GM19463 (cell line): ENCODE results near the gene MRPL1.
"Not testable (repeated sequence)": the region's sequence is repeated elsewhere in the genome, so short reads cannot be mapped to it uniquely, and the experiment has no call there.

Source experiments
- ATAC-seq: cut with Tn5 transposase; IDR thresholded peaks from one replicate; pipeline ENCODE4 v1.9.1; 2021; ENCODE audit warnings: mild to moderate bottlenecking, moderate library complexity; ENCODE audit not compliant: unreplicated experiment

Gene MRPL1

DNA sequence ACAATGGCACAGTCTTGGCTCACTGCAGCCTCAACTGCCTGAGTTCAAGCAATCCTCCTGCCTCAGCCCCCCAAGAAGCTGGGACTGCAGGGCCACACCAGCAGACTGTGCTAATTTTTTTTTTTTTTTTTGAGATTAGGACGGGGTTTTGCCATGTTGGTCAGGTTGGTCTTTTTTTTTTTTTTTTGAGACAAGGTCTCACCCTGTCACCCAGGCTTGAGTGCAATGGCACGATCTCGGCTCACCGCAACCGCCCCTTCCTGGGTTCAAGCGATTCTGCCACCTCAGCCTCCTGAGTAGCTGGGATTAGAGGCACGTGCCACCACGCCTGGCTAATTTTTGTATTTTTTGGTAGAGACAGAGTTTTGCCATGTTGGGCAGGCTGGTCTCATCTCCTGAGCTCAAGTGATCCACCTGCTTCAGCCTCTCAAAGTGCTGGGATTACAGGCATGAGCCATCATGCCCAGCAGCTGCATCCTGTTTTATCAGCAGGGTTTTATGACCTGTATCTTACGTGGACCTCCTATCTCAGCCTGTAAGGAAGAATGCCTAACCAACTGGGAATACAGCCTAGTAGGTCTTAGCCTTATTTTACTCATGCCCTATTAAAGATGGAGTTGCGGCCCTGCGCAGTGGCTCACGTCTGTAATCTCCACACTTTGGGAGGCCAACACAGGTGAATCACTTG lies 13.2 kb upstream of the MRPL1 start:
- no peak for ATAC-seq

DNA sequence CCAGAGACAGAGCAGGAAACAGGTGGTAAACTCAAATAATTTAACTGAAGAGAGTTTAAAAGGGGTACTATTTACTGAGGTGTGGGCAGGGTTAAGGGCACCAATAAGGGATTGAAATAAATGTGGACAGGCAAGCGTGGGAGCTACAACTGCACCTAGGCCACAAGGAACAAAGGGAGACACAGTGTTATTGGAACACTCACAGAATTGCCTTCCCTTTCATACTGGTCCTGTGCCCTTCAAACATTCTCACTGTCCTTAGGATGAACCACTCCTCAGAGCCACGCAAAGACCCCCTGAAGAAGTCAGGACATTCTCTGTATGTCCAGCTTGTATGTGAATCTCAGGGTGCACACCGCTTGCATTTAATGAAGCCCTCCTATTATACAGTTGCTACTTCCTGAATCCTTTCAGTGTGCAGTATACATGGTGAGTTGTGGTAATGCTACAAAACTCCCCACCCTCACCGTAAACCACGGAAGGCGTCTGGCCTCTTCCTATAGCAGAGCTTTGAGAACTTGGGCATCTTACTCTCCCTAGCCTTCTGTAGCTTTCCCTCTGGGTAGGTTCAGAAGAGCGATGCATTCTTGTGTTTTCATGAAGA lies 9.6 kb upstream of the MRPL1 start:
- peak; percentile 91 for ATAC-seq

DNA sequence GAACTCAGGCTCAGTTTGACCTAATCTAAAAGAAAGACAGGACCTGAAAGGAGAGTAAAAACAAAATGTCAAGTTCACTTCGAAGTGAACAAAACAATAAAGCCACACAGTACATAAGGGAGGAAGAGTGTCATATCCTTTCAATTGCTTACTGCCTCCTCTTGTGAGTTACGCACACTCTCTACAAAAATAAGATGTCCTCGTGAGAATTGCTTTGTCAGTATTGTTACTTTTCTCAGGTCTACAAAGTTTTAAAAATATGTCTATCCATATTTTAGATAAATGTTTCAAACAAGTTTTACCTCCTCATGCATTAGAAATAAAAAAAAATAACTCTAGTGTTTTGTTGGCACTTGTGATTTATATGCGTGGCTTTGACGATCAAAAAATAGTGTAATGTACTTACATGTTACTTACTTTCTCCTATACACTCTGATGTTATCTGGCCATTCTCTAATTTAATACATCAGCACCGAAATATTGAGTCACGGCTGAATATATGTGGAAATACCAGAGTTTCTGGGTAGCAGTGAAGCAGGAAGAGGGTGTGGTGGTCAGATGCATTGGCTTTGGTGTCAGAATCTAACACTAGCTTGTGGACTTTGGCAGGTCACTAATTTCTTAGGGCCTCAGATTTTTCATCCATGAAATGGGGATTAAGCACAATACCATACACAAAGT lies 8.1 kb upstream of the MRPL1 start:
- ATAC-seq: no peak

DNA sequence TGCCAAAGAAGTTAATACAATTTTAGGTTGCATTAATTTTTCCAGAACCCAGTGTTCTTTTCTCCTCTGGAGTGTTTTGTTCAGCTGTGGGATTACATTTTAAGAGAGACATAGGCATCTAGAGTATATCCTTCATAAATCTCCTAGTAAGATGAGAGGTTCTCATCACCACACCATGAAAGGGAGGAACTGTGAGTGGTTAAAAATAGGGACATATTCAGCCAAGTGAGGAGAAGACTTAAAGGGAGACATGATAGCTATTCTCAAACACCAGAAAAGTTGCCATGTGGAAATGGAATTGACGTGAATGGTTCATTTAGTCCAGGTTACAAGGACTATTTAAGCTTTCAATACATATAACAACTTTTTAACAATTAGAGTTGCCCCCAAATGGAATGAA lies 6.5 kb upstream of the MRPL1 start:
- no peak for ATAC-seq

DNA sequence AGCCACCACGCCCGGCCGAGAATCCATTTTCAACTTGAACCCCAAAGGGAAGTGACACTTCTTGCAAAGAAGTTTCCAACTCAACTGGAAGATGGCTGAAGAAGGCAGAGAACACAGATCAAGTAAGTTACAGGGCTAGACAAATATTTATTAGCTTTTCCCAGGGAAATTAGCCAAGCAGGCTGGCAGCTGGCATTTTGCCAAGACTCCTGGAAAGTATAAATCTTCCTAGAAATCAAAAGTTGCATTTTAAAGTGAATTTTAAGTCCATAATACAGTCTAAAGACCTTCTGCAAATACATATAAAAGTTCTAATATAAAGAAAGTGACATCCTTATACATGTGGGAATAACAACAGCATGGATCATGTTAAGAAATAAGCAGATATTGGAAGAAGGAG lies 3.4 kb upstream of the MRPL1 start:
- no peak for ATAC-seq

DNA sequence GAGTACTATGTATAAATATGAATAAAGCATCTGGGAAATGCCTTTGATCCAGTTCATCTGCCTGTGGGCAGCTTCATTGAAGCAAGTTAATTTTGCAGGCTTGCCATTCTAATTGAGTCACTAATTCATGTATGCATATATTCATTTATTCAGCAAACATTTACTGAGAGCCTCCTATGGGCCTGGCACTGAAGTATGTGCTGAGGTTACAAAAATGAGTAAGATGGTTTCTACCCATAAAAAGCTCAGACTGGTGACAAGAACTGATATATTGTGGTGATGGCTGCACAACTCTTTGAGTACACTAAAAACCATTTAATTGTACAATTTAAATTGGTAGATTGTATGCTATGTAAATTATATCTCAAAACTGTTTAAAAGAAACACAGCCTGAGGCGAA lies 1.1 kb upstream of the MRPL1 start:
- no peak for ATAC-seq

DNA sequence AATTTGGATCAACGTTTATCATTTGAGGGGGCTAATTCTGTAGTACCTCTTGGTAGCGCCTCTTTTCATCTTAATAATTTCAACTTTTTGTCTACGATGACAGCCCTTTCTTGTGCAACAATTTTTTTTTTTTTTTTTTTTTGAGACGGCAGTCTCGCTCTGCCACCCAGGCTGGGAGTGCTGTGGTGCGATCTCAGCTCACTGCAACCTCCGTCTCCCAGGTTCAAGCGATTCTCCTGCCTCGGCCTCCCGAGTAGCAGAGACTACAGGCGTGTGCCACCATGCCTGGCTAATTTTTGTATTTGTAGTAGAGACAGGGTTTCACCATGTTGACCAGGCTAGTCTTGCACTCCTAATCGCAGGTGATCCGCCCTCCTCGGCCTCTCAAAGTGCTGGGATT lies 711 bp downstream of the MRPL1 start:
- not testable (repeated sequence) for ATAC-seq

DNA sequence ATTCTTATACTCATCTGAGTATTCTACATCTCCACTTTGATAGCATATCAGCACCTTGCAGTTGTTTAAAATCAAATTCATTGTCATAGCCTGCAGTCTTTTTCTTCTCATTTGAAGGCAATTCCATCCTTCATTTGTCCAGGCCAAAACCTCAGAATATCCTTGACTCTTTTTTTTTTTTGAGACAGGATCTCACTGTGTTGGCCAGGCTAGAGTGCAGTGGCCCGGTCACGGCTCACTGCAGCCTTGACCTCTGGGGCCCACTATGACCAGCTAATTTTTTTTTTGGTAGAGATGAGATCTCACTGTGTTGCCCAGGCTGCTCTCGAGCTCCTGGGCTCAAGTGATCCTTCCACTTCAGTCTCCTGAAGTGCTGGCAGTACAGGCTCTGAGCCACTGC lies 2.6 kb downstream of the MRPL1 start:
- no peak for ATAC-seq

DNA sequence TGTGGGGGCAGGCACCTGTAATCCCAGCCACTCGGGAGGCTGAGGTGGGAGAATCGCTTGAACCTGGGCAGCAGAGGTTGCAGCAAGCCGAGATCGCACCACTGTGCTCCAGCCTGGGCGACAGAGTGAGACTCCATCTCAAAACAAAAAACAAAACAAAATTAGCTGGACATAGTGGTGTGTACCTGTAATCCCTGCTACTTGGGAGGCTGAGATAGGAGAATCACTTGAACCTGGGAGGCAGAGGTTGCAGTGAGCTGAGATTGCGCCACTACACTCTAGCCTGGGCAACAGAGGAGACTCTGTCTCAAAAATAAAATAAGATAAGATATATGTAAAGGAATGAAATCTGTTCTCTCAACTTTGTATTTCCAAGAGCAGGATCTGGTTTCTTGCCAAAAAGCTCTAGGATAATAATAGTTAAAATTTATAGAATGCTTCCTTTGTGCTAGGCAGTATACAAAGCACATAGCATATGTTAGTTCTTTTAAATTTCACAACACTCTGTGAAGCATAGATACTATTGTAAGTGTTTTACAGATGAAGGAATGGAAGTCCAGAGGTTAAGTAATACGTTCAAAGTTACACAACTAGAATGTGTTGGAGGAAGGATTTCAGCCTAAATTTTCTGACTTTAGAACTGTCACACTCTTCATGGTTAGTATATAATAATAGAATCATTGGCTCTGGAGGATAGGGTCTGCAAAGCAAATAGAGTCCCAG lies 10.3 kb downstream of the MRPL1 start:
- no peak for ATAC-seq

DNA sequence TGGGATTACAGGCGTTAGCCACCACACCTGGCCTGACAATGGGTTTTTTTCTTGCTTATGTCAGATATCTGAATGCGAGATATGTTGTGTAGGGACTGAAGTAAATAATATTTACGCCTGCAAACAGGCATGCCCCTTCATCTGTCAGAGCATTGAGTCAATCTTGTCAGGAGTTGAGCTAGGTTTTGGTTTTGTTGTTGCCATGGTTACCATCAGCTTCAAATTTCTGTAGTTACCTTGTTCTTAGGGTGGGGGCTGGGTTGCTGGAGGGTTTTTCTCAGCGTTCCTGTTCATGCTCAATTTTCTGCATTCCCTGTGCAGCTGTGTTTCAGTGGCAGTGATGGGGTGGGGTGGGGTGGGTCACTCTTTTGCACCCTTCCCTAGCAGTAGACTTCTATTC lies 14.5 kb downstream of the MRPL1 start:
- ATAC-seq: no peak

DNA sequence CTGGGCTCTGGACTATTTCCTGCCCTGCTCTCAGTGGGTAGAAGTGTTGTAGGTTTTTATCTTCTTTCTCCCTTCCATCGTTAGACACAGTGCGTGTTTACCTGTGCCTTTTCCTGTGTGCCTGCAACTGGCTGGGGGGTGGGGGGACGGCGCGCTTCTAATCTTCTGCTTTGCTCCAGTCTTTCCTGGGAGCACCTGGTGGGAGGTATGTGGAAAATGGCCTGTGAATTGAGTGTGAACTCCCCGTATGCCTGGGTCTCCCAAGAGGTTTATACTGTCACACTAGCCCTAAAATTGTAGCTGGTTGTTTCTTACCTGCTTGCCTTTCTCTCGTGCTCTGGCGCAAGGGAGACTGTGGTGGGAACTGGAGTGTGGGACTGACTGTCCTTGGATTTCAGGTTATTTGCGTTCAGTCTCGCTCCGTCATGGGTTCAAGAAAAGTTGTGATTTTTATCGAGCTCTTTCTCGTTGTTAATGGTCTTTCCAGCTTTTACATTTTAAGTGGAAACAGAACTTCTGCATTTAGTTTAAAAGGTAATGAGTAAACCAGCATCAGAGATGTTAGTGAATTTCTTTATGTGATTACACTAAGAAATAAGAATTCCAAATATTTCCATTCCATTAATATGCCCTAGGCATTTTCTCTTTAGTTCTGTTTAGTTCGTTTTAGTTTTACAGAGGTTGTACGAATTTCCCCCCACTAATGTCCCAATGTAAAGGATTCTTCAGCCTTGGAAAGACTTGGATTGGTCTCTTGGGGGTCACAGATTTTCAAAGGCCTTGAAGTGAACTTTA lies 15.3 kb downstream of the MRPL1 start:
- ATAC-seq: no peak

DNA sequence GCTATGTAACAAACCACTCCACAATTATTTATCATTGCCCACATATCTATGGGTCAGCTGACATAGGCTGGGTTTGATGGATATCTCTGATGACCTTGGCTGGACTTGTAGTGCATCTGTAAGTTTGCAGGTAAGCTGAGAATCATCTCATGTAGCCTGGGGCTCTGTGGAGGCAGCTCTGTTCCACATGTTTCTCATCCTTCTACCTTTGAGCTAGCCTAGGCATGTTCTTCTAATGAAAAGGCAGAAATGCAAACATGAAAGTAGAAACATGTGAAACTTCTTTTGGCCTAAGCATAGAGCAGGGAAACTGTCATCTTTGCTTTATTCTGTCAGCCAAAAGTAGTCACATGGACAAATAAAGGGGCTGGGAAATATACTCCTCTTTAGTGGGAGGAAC lies 18.2 kb downstream of the MRPL1 start:
- ATAC-seq: no peak

DNA sequence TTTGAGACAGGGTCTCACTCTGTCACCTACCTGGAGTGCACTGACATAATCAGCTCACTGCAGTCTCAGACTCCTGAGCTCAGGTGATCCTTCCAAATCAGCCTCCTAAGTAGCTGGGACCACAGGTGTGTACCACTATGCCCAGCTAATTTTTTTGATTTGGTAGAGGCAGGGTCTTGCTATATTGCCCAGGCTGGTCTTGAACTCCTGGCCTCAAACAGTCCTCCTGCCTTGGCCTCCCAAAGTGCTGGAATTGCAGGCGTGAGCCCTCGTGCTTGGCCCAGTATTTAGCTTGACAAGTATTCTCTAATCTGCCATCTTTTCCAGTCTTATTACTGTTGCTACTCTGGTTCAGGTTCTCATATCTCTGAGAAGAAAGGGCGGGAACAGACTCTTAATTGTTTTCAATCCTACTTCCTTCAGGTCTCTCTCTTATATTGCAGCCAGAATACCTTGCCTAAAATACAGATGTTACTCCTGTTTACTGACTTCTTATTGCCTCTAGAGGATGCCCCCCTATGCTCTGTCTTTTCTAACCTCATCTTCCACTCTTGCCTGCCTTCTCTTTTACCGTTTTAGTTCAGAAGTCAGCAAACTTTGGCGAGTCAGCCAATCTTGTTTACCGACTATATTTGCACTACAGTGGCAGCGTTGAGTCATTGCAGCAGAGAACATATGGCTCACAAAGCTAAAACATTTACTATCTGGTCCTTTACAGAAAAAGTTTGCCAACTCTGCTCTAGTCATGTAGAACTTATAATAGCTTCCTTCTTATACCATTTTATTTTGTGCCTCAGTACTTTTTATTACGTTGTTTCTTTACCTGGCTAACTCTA lies 19.0 kb downstream of the MRPL1 start:
- no peak for ATAC-seq

DNA sequence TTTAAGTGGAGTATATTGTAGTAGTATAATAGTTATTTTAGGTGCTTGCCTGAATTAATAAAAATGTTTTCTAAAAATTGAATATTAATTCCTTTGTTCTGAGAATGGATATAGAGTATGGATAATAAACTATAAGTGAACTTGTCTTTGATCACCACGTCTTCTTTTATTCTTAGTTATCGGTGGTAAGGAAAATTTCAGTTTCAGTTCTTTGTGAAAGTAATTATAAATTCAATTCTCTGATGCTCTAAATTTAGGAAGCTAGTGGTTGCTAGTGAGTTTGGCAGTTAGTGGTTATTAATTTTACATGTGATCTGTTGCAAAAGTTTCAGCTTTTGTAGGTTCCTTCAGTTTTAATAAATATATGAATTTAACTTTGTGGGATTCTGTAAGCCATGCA lies 30.8 kb downstream of the MRPL1 start:
- peak; percentile 60 for ATAC-seq

DNA sequence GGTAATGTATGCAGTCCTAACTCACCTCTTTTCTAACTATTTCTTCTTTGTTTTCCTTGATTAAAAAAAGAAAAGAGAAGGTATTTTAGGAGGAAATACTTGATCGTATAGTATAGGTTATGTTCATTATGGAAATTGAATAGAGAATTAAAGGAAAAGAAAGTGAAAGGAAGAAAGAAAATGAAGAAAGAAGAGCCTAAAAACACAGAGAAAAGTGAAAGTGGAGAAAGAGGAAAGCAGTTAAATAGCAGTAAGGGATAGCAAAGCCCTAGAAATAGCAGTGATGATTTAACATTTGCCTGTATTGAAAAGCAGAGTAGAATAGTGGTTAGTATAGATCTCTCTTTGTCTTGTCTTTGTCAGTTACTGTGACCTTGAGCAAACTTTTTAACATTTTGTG lies 37.0 kb downstream of the MRPL1 start:
- no peak for ATAC-seq

DNA sequence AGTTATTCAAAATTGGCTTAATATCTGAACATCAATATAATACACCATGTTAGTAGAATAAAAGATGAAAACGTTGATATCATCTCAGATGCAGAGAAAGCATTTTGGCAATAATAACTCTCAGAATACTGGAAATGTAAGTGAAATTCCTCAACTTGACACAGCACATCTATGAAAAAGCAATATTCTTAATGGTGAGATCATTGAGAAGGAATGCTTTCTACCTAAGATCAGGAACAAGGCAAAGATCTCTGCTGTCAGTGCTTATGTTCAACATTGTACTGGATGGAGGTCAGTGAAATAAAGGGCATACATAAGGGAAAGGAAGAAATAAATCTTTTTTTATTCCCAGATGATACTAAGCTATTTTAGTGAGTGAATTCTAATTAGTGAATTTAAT lies 40.6 kb downstream of the MRPL1 start:
- no peak for ATAC-seq

DNA sequence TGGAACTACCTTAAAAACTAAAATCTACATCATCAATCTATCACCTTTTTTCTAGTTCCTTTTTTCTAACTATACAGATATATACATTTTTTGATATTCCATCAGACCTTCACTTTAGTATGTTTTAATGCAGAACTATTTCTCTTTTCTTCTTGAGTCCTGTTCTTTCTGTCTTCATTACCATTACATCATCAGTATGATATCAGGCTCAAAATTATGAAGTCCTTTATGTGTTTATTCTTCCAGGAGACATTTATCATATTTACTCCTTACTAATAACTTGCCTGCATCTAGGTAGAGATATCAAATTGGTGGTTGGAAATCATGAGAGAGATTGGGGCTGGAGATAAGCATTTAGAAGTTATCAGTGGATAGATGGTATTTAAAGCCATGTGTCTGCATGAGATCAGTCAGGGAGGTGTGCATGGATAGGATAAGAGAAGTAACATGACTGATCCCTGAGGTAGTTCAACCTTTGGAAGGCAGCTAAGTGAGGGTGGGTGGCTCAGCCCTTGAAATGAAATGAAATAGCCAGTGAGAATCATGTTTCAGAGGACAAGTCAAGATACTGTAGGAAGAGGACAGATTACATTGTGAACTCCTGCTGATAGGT lies 43.1 kb downstream of the MRPL1 start:
- ATAC-seq: no peak

DNA sequence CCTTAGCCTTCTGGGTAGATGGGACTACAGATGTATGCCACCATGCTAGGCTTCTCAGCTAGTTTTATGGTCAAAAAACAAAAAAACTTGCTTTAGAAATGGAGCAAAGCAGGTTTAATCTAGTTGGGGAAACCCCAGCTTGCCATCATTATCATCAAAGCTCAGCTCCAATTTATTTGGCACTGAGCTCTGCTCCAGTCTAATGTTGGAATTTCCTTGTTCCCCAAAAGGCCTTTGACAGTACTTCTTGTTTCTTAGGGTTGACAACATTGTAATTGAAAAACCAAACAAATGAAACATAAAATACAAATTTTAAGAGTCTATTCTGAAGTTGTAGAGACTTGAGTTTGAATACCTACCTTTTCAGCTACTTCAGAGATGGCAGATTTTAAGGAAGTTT lies 48.0 kb downstream of the MRPL1 start:
- ATAC-seq: no peak

DNA sequence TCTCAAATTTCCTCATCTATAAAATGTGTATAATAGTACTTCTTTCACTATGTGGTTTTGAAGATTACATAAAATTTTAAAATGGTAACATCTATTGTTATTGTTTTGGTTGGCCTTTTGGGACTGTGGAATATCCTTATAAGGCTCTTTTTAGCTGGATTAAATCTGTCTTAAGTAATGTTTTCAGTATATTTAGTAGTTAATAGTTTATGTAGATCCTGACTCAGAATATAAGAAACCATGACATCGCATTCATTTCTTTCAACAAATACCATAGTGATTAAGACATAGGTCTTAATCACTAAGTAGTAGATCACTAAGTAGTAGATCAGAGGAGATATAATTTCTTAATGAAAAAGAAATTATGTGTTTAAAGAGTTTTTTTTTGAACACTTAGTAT lies 48.5 kb downstream of the MRPL1 start:
- no peak for ATAC-seq
